ENCODE results near the gene SLC23A2.

SLC23A2 gene

DNA sequence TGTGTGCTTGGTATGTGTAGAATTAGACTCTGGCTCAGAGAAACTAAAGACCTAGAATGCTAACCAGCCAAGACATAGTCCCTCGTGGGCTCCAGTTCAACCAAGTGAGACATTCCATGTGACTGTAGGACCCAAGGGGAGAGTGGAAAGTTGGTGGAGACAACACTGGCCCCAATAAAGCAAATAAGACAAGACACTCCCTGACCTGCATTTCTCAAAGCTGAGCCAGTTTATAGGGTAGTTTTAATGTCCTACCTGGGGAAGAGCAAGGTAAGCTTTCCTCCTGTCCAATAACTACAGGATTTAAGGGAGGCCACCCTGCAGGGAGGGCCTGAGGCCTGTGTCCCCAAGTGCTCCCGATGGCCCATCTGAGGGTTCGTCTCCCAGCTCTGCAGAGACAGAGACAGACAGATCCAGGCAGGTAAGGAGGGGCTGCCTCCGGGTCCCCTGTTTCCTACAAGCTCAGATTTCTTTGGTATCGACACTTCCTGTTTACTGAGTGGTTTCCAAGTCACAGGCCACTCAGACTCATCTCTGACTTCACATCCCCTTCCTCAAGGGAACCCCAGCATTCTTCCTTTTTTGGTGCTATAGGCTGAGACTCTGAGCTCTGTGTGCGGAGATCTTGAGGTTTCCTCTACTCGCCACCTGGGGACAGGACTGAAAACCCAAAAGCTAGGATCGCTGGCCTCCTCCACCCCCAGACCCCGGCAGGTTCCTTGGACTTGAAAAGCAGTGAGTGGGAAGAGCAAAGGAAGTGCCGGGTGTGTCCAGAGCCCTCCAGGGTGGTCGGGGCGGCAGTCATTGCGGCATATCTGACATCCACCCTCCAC is 187.2 kb downstream of the SLC23A2 start:
- Mint-ChIP-seq H3K36me3 (ENCODE audit: low read depth) (no peaks in the 10 kb centered on the region), H3K4me1 (peaks cover 23% of the 10 kb centered on the region), H3K27ac (peak overlapping the region; percentile 8 to 70 (median 33)), H3K9me3 (no peaks in the 10 kb centered on the region), H3K4me3 (no peak overlapping the region), H3K27me3 (ENCODE audit: low read depth) (peaks cover 7% of the 10 kb centered on the region)
- TF ChIP-seq, protein P1, sequence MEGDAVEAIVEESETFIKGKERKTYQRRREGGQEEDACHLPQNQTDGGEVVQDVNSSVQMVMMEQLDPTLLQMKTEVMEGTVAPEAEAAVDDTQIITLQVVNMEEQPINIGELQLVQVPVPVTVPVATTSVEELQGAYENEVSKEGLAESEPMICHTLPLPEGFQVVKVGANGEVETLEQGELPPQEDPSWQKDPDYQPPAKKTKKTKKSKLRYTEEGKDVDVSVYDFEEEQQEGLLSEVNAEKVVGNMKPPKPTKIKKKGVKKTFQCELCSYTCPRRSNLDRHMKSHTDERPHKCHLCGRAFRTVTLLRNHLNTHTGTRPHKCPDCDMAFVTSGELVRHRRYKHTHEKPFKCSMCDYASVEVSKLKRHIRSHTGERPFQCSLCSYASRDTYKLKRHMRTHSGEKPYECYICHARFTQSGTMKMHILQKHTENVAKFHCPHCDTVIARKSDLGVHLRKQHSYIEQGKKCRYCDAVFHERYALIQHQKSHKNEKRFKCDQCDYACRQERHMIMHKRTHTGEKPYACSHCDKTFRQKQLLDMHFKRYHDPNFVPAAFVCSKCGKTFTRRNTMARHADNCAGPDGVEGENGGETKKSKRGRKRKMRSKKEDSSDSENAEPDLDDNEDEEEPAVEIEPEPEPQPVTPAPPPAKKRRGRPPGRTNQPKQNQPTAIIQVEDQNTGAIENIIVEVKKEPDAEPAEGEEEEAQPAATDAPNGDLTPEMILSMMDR (IDR thresholded peaks at IDR 0.05; ENCODE audit: unreplicated experiment in 3 of 3), result no peak

DNA sequence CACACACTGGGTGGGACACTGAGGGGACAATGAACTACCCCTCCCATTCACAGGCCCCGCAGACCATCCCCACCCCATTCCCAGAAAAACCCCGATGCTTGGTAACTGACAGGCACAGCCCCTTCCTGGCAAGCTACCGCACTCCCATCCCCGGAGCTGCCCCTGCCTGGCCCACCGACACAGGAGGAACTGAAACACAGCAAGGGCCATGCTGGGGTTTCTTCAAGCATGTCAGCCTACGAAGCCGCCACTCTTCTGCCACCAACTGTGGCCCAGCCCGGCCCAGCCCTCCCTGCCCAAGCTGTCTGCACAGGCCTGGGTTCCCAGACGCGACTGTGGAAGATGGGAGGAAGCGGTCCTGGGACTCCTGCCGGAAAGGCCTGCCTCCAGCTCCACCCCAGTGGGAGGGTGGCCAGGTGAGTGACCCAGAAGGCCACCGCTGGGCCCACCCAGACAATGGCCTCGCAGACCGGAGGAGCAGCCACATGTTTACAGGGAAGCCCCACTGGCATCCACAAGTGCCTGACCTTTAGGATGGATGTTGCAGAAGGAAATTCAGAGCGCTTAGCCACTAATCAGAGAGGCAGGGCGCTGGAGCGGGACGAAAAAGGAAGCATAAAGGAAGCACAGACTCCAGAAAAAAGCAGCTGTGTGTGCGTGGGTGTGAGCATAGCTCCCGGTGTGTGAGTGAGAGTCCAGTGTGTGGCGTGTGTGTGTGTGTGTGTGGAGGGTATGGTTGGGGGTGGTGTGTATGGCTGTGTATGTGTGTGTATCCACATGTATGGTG is 188.0 kb downstream of the SLC23A2 start:
- no peak overlapping the region for H3K4me3 Mint-ChIP-seq
- H3K27me3 Mint-ChIP-seq (ENCODE audit: low read depth), result peaks cover 7% of the 10 kb centered on the region
- H3K36me3 Mint-ChIP-seq (ENCODE audit: low read depth), result no peaks in the 10 kb centered on the region
- H3K9me3 Mint-ChIP-seq, result no peaks in the 10 kb centered on the region
- H3K4me1 Mint-ChIP-seq, result peaks cover 27% of the 10 kb centered on the region
- TF ChIP-seq, protein P1 (IDR thresholded peaks at IDR 0.05; ENCODE audit: unreplicated experiment in 3 of 3), result no peak
- H3K27ac Mint-ChIP-seq, result peak overlapping the region; percentile 8 to 70 (median 33)

DNA sequence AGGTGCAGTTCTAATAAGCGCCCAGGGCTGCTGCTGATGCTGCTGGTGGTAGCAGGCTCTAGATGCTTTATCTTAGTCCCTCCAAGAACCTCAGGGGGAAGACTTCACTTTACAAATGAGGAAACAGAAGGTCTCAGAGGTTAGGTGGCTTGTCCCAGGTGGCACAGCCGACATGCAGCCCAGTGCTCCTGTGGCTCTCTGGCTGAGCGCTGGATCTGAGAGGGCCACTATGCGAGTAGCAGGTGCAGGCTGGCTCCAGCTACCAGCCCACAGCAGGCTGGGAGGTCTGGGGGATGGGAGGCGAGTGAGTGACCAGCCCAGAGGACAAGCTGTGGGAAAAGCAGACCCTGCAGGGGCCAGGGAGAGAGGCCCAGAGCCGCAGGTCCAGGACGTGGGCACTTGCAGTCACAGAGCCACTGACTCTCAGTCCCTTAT is 188.7 kb downstream of the SLC23A2 start:
- H3K9me3 Mint-ChIP-seq, result no peaks in the 10 kb centered on the region
- peaks cover 7% of the 10 kb centered on the region for H3K27me3 Mint-ChIP-seq (ENCODE audit: low read depth)
- peaks cover 30% of the 10 kb centered on the region for H3K4me1 Mint-ChIP-seq
- TF ChIP-seq, protein P1 (IDR thresholded peaks at IDR 0.05; ENCODE audit: unreplicated experiment in 3 of 3), result no peak
- H3K4me3 Mint-ChIP-seq, result no peak overlapping the region
- no peaks in the 10 kb centered on the region for H3K36me3 Mint-ChIP-seq (ENCODE audit: low read depth)
- H3K27ac Mint-ChIP-seq, result no peak overlapping the region

DNA sequence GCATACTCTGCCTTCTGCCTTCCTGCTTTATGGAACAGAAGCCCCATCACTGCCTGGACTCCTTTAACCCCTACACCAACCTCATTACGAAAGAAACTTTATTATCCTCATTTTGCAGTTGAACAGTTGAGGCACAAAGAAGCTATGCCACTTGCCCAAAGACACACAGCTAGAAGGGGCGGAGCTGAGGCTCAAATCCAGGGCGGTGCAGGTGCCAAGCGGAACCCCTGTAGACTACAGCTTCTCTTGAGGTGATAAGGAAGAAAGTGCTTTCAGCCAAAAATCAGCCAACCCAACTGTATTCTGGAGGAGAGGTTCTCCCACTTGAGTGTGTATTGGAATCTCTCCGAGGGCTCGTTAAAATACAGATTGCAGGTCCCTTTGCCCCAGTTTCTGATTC is 189.1 kb downstream of the SLC23A2 start:
- no peak overlapping the region for H3K27ac Mint-ChIP-seq
- TF ChIP-seq, protein P1 (IDR thresholded peaks at IDR 0.05; ENCODE audit: unreplicated experiment in 3 of 3), result no peak
- H3K4me3 Mint-ChIP-seq, result no peak overlapping the region
- H3K9me3 Mint-ChIP-seq, result no peaks in the 10 kb centered on the region
- peaks cover 26% of the 10 kb centered on the region for H3K4me1 Mint-ChIP-seq
- no peaks in the 10 kb centered on the region for H3K36me3 Mint-ChIP-seq (ENCODE audit: low read depth)
- peaks cover 7% of the 10 kb centered on the region for H3K27me3 Mint-ChIP-seq (ENCODE audit: low read depth)

DNA sequence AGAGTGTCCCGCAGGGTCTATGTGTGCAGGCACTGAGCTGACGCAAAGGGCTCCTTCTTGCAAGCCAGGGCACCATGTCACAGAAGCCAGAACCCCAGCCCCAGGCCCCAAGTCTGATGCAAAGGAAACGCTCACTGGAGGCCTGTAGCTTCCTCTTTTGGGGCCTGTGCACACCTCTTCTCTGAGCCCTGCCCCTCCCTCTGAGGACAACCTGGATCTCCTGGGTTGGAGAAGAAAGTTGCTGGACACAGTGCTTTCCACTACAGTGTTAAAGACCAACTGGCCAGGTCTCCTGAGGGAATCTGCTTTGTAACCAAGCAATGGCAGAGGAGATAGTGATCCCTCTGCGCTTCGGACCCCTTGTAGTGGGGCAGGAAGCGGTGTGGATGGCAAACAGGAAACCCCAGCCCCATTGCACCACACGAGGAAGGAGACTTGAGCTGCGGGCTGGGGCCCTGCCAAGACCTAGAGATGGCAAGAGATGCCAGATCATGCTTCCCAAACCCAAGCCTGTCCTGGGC is 189.6 kb downstream of the SLC23A2 start:
- TF ChIP-seq, protein P1 (IDR thresholded peaks at IDR 0.05; ENCODE audit: unreplicated experiment in 3 of 3), result no peak
- H3K27me3 Mint-ChIP-seq (ENCODE audit: low read depth), result peaks cover 7% of the 10 kb centered on the region
- no peaks in the 10 kb centered on the region for H3K36me3 Mint-ChIP-seq (ENCODE audit: low read depth)
- H3K4me1 Mint-ChIP-seq, result peaks cover 26% of the 10 kb centered on the region
- no peak overlapping the region for H3K4me3 Mint-ChIP-seq
- H3K27ac Mint-ChIP-seq, result no peak overlapping the region
- no peaks in the 10 kb centered on the region for H3K9me3 Mint-ChIP-seq
